Left lung (tissue), 10 donors: ENCODE measurements around the gene SUN3. TPM values are rescaled to one million over a fixed set of nuclear protein-coding genes. Genes with fewer than 3 reads are reported as not detected.
A peak's percentile ranks its signal among the peaks of the same experiment; 100 is the strongest.

Experiments used
- ATAC-seq: fragments of 200-7000 bp; cut with Tn5 transposase; one replicate; pipeline ENCODE4 v1.9.1; 2020; ENCODE audit warnings: moderate library complexity
- DNase-seq, 4 donors: peaks; one replicate each; pipeline ENCODE4 v3.0.0-alpha.2; 2013 to 2020
- H3K27ac ChIP-seq, 2 donors: fragments of 200-600 bp; sonication (generic) in 1 of 2; one replicate each; pipeline versions ENCODE4 v1.5.0 to v1.8.0; 2020 to 2021
- H3K27me3 ChIP-seq, 2 donors: fragments of 200-600 bp; sonication (generic) in 1 of 2; one replicate each; pipeline versions ENCODE4 v1.5.0 to v1.8.0; 2020 to 2021
- H3K36me3 ChIP-seq, 2 donors: fragments of 200-600 bp; sonication (generic) in 1 of 2; one replicate each; pipeline versions ENCODE4 v1.5.0 to v1.8.0; 2020 to 2021
- H3K4me1 ChIP-seq, 2 donors: fragments of 200-600 bp; one replicate each; pipeline ENCODE4 v1.8.0; 2021
- H3K4me3 ChIP-seq, 2 donors: fragments of 200-600 bp; sonication (generic) in 1 of 2; one replicate each; pipeline versions ENCODE4 v1.5.0 to v1.8.0; 2020 to 2021; ENCODE audit warnings: mild to moderate bottlenecking in 1 of 2
- H3K9me3 ChIP-seq, 2 donors: fragments of 200-600 bp; sonication (generic) in 1 of 2; one replicate each; pipeline versions ENCODE4 v1.5.0 to v1.8.0; 2020 to 2021
- CTCF ChIP-seq, 2 donors: fragments of 200-600 bp; sonication (generic) in 1 of 2; IDR thresholded peaks; one replicate each; pipeline versions ENCODE4 v1.5.0 to v1.8.0; 2021; ENCODE audit warnings: antibody characterized with exemption in 2 of 2
- intact Hi-C, 2 donors: fragments of 100-400 bp; cut with DNase I; formaldehyde crosslinking; loops; one replicate each; pipeline versions ENCODE4 v1.11.2 to v1.14.2; 2022
- polyA plus RNA-seq, 6 donors: library from polyadenylated mRNA; unstranded; fragments of 120-200 nt; gene quantifications; one replicate each; pipeline ENCODE4 v1.2.1, GENCODE V29; 2013; ENCODE audit not compliant: insufficient read length in 6 of 6
- total RNA-seq, 2 donors: library from RNA; stranded (reverse); fragmentation: NEBNext Ultra II Directional; extraction: Animal tissue kit (Norgen Biotek cat#: 25700); gene quantifications; one replicate each; pipeline ENCODE4 v1.2.1, GENCODE V29; 2021
- donor health status: DM: no; HTN: yes; CAD: no.
- donor health status: DM: no; HTN: no; CAD: no.

SUN3 gene
- total and polyA plus RNA-seq, 8 donors = 0.11 to 0.39 (median 0.29) TPM; not detected in 3

- Histone ChIP-seq H3K4me1 (peaks cover 5 to 18% of the 10 kb centered on the region in 2 donors), H3K36me3 (no peaks in the 10 kb centered on the region), H3K27ac (peak within 1 kb of the TSS in 1 of 2 donors; percentile 40), H3K9me3 (no peaks in the 10 kb centered on the region), H3K4me3 (no peak within 1 kb of the TSS), H3K27me3 (no peaks in the 10 kb centered on the region)
- no peak for TF ChIP-seq CTCF (IDR thresholded peaks at IDR 0.05)
- ATAC-seq (no peak), DNase-seq (no peak)
- intact Hi-C loops = loop anchor here in 1 of 2 donors (5.0 kb wide), 1 partner anchor 164 kb away; no protein-coding TSS in a partner anchor
These were observed 80.6 kb downstream of the SUN3 start, which contains the start of gene PKD1L1 for GRCh38 chr7:47948141-47948790. PKD1L1 (minus strand) TSS chr7:47948466; CDS start chr7:47948440, 26 bp downstream.

- no peak for DNase-seq
These were observed 81.6 kb downstream of the SUN3 start for GRCh38 chr7:47947355-47947749.

GRCh38 chr7:47946581-47947354 lies 82.1 kb downstream of the SUN3 start:
- no peak for TF ChIP-seq CTCF (IDR thresholded peaks at IDR 0.05)
- Histone ChIP-seq H3K4me3 (no peak overlapping the region), H3K36me3 (no peaks in the 10 kb centered on the region), H3K27me3 (no peaks in the 10 kb centered on the region), H3K27ac (peak overlapping the region in 1 of 2 donors; percentile 18), H3K4me1 (peaks cover 8 to 31% of the 10 kb centered on the region in 2 donors), H3K9me3 (no peaks in the 10 kb centered on the region)
- ATAC-seq (no peak), DNase-seq (no peak)
- intact Hi-C loops = loop anchor here in 1 of 2 donors (5.0 kb wide), 1 partner anchor 166 kb away; no protein-coding TSS in a partner anchor

More at GRCh38 chr7:47947355-47947749, 81.6 kb downstream of the SUN3 start:
- Histone ChIP-seq H3K27ac (peak overlapping the region in 1 of 2 donors; percentile 18), H3K9me3 (no peaks in the 10 kb centered on the region), H3K4me3 (no peak overlapping the region), H3K4me1 (peaks cover 5 to 25% of the 10 kb centered on the region in 2 donors), H3K36me3 (no peaks in the 10 kb centered on the region), H3K27me3 (no peaks in the 10 kb centered on the region)
- no peak for ATAC-seq
- no peak for TF ChIP-seq CTCF (IDR thresholded peaks at IDR 0.05)
- intact Hi-C loops = loop anchor here in 1 of 2 donors (5.0 kb wide), 1 partner anchor 165 kb away; no protein-coding TSS in a partner anchor

GRCh38 chr7:47945261-47946015 lies 83.5 kb downstream of the SUN3 start:
- Histone ChIP-seq H3K27me3 (no peaks in the 10 kb centered on the region), H3K4me1 (peaks cover 15 to 34% of the 10 kb centered on the region in 2 donors), H3K4me3 (no peak overlapping the region), H3K36me3 (no peaks in the 10 kb centered on the region), H3K27ac (no peak overlapping the region), H3K9me3 (no peaks in the 10 kb centered on the region)
- intact Hi-C loops = loop anchor here in 1 of 2 donors (5.0 kb wide), 1 partner anchor 167 kb away; no protein-coding TSS in a partner anchor
- peak; percentile 62 to 83 for TF ChIP-seq CTCF (IDR thresholded peaks at IDR 0.05)
- peak; percentile 74 for ATAC-seq
- DNase-seq = peak in 3 of 4 donors; percentile 45 to 72 (median 71)
